Astrocyte of the spinal cord (primary cell): ENCODE results near the gene TMEM106C.

ENCODE experiments used
- DNase-seq: peaks from one replicate; pipeline ENCODE4 v3.0.0; 2011; ENCODE audit warnings: low read depth, low spot score
- H3K4me3 ChIP-seq: 2 replicates; pipeline ENCODE4 v1.5.1; 2011; ENCODE audit warnings: low read depth, mild to moderate bottlenecking, low read length, moderate library complexity
- CTCF ChIP-seq: IDR thresholded peaks from 2 replicates; pipeline ENCODE4 v1.5.1; 2012; ENCODE audit warnings: low read depth, mild to moderate bottlenecking, low read length, inconsistent platforms
- in situ Hi-C: cut with HindIII; loops from 2 replicates; pipeline ENCODE4 v1.10.0; 2017; ENCODE audit warnings: low sequenced_read_pairs

The TMEM106C gene

GRCh38 chr12:47978598-47978873 lies 15.1 kb downstream of the TMEM106C start:
- DNase-seq, result no peak
- in situ Hi-C loops, result no loop called here
- TF ChIP-seq CTCF, result no peak
- no peak overlapping the region for H3K4me3 ChIP-seq

GRCh38 chr12:47979166-47979565 lies 15.8 kb downstream of the TMEM106C start:
- H3K4me3 ChIP-seq, result no peak overlapping the region
- no peak for TF ChIP-seq CTCF
- in situ Hi-C loops, result no loop called here
- no peak for DNase-seq

- no peak overlapping the region for H3K4me3 ChIP-seq
- in situ Hi-C loops, result no loop called here
- DNase-seq, result no peak
- no peak for TF ChIP-seq CTCF
Measured at GRCh38 chr12:47979686-47980085, 16.3 kb downstream of the TMEM106C start.

GRCh38 chr12:47980197-47980596 lies 16.8 kb downstream of the TMEM106C start:
- TF ChIP-seq CTCF, result no peak
- no peak overlapping the region for H3K4me3 ChIP-seq
- in situ Hi-C loops, result no loop called here
- no peak for DNase-seq

GRCh38 chr12:47980779-47981495 lies 17.5 kb downstream of the TMEM106C start:
- no peak for DNase-seq
- in situ Hi-C loops, result no loop called here
- no peak overlapping the region for H3K4me3 ChIP-seq
- TF ChIP-seq CTCF, result no peak

GRCh38 chr12:47981496-47982260 lies 18.3 kb downstream of the TMEM106C start:
- in situ Hi-C loops, result no loop called here
- H3K4me3 ChIP-seq, result no peak overlapping the region
- TF ChIP-seq CTCF, result no peak
- DNase-seq, result no peak
